ENCODE measurements around the gene CST4.
"Not testable (repeated sequence)": the region's sequence is repeated elsewhere in the genome, so short reads cannot be mapped to it uniquely, and the experiment has no call there.

DNA sequence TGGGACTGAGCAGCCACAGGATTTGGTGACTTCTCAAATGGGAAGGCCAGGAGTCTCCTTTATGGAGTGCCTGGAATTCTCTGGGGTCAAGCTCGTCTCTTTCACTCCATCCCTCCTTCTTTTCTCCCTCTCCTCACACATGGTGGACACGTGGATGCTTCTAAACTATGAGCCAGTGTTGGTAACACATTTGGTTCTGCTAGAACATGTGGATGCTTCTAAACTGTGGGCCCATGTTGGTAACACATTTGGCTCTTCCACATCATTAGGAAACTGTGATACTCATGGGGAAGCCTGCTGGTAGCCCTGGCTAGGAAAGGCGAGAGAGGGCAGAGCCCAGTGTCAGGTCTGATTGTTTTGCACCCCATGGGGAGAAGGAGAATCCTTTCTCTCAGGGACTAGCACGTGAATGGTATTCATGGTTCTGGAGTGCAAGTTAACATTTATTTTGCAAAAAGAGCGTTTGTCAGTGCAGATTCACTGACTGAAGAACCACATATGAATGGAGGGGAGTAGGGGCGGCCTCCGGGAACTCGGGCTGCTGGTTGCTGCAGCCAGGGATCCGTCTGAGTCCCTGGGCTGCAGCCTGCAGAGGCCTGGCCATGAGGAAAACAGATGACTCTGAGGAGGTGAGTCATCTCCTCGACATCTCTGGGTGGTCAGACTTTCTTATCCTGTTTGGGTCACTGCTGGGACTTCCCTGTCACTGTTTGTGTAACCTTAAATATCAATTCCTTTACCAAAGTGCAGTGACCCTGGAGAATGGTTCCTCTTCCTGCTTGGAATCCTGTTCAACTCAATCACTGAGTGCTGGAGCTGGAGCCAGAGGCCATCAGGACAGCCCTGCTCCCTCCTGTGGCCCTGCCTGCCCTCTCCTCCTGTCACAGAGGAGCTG is 4.1 kb upstream of the CST4 start:
- TF ChIP-seq, protein P1, sequence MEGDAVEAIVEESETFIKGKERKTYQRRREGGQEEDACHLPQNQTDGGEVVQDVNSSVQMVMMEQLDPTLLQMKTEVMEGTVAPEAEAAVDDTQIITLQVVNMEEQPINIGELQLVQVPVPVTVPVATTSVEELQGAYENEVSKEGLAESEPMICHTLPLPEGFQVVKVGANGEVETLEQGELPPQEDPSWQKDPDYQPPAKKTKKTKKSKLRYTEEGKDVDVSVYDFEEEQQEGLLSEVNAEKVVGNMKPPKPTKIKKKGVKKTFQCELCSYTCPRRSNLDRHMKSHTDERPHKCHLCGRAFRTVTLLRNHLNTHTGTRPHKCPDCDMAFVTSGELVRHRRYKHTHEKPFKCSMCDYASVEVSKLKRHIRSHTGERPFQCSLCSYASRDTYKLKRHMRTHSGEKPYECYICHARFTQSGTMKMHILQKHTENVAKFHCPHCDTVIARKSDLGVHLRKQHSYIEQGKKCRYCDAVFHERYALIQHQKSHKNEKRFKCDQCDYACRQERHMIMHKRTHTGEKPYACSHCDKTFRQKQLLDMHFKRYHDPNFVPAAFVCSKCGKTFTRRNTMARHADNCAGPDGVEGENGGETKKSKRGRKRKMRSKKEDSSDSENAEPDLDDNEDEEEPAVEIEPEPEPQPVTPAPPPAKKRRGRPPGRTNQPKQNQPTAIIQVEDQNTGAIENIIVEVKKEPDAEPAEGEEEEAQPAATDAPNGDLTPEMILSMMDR (IDR thresholded peaks at IDR 0.05) = not testable (repeated sequence)
- TF ChIP-seq ZFX (IDR thresholded peaks at IDR 0.05; ENCODE audit: borderline replicate concordance) = not testable (repeated sequence)

Measured in 22Rv1 (cell line).